ENCODE results near the gene KIF1B. TPM values are rescaled to one million over a fixed set of nuclear protein-coding genes. Genes with fewer than 3 reads are reported as not detected.
"Not testable (repeated sequence)": the region's sequence is repeated elsewhere in the genome, so short reads cannot be mapped to it uniquely, and the experiment has no call there.

The KIF1B gene
- total RNA-seq, 1 donor from 2014 or later: 18.2 TPM

GRCh38 chr1:10424651-10425050 is 214.3 kb downstream of the KIF1B start:
- Histone ChIP-seq H3K27me3 (ENCODE audit: control insufficient read depth, insufficient read depth, low read length) (no peaks in the 10 kb centered on the region), H3K4me3 (ENCODE audit: low read depth, low read length) (no peak overlapping the region), H3K36me3 (ENCODE audit: control insufficient read depth, insufficient read depth, low read length) (peaks cover 3% of the 10 kb centered on the region)
- FAIRE-seq: no peak
- TF ChIP-seq, protein P1, sequence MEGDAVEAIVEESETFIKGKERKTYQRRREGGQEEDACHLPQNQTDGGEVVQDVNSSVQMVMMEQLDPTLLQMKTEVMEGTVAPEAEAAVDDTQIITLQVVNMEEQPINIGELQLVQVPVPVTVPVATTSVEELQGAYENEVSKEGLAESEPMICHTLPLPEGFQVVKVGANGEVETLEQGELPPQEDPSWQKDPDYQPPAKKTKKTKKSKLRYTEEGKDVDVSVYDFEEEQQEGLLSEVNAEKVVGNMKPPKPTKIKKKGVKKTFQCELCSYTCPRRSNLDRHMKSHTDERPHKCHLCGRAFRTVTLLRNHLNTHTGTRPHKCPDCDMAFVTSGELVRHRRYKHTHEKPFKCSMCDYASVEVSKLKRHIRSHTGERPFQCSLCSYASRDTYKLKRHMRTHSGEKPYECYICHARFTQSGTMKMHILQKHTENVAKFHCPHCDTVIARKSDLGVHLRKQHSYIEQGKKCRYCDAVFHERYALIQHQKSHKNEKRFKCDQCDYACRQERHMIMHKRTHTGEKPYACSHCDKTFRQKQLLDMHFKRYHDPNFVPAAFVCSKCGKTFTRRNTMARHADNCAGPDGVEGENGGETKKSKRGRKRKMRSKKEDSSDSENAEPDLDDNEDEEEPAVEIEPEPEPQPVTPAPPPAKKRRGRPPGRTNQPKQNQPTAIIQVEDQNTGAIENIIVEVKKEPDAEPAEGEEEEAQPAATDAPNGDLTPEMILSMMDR (IDR thresholded peaks at IDR 0.05; ENCODE audit: insufficient read depth, low read length, severe bottlenecking): no peak
- no peak for DNase-seq (ENCODE audit: low read depth)

DNA sequence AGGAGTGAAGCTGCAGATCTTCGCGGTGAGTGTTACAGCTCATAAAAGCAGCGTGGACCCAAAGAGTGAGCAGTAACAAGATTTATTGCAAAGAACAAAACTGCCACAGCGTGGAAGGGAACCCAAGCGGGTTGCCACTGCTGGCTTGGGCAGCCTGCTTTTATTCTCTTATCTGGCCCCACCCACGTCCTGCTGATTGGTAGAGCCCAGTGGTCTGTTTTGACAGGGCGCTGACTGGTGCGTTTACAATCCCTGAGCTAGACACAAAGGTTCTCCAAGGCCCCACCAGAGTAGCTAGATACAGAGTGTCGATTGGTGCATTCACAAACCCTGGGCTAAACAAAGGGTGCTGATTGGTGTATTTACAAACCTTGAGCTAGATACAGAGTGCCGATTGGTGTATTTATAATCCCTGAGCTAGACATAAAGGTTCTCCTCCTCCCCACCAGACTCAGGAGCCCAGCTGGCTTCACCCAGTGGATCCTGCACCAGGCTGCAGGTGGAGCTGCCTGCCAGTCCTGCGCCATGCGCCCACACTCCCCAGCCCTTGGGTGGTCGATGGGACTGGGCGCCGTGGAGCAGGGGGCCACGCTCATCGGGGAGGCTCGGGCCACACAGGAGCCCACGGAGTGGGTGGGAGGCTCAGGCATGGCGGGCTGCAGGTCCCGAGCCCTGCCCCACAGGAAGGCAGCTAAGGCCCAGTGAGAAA is 215.6 kb downstream of the KIF1B start:
- H3K27me3 ChIP-seq (ENCODE audit: control insufficient read depth, insufficient read depth, low read length); H3K36me3 ChIP-seq (ENCODE audit: control insufficient read depth, insufficient read depth, low read length); FAIRE-seq; H3K4me3 ChIP-seq (ENCODE audit: low read depth, low read length); DNase-seq (ENCODE audit: low read depth): not testable (repeated sequence)

DNA sequence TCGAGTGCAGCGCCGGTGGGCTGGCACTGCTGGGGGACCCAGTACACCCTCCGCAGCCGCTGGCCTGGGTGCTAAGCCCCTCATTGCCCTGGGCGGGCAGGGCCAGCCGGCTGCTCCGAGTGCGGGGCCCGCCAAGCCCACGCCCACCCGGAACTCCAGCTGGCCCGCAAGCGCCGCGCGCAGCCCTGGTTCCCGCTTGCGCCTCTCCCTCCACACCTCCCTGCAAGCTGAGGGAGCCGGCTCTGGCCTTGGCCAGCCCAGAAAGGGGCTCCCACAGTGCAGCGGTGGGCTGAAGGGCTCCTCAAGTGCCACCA is 216.1 kb downstream of the KIF1B start:
- not testable (repeated sequence) for DNase-seq (ENCODE audit: low read depth); H3K27me3 ChIP-seq (ENCODE audit: control insufficient read depth, insufficient read depth, low read length); H3K4me3 ChIP-seq (ENCODE audit: low read depth, low read length); FAIRE-seq; H3K36me3 ChIP-seq (ENCODE audit: control insufficient read depth, insufficient read depth, low read length)

DNA sequence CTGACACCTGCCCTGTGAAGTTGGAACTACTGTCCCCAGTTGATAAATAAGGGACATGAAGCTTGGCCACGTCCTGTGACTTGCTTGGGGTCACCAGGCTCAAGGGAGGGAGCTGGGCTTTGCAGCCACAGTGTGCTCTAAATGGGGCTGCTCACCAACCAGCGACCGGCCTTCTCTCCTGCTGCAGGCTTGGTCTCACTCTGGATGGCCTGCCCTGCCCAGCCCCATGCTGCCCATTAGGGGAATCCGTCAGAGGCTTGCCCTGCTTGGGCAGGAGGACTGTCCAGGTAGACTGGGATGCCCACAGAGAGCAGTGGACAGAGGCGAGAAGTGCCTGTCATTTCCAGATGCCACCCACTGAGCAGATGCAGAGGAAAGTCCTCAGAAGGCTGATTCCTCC is 218.6 kb downstream of the KIF1B start:
- TF ChIP-seq, protein P1 (IDR thresholded peaks at IDR 0.05; ENCODE audit: insufficient read depth, low read length, severe bottlenecking): no peak
- H3K4me3 ChIP-seq (ENCODE audit: low read depth, low read length): no peak overlapping the region
- no peaks in the 10 kb centered on the region for H3K36me3 ChIP-seq (ENCODE audit: control insufficient read depth, insufficient read depth, low read length)
- no peak for FAIRE-seq
- no peak for DNase-seq (ENCODE audit: low read depth)
- H3K27me3 ChIP-seq (ENCODE audit: control insufficient read depth, insufficient read depth, low read length): no peaks in the 10 kb centered on the region

- Histone ChIP-seq H3K27me3 (ENCODE audit: control insufficient read depth, insufficient read depth, low read length) (no peaks in the 10 kb centered on the region), H3K4me3 (ENCODE audit: low read depth, low read length) (peak overlapping the region; percentile 95), H3K36me3 (ENCODE audit: control insufficient read depth, insufficient read depth, low read length) (no peaks in the 10 kb centered on the region)
- DNase-seq (ENCODE audit: low read depth) (no peak), FAIRE-seq (no peak)
- TF ChIP-seq, protein P1 (IDR thresholded peaks at IDR 0.05; ENCODE audit: insufficient read depth, low read length, severe bottlenecking): no peak
Observed at GRCh38 chr1:10429868-10430215, 219.5 kb downstream of the KIF1B start.

GRCh38 chr1:10430216-10431069 is 220.1 kb downstream of the KIF1B start, which contains the start of gene CENPS:
Gene CENPS, plus strand, starts transcription at chr1:10430433. Its CDS starts 85 bp downstream, at chr1:10430518.
- Histone ChIP-seq H3K27me3 (ENCODE audit: control insufficient read depth, insufficient read depth, low read length) (no peaks in the 10 kb centered on the region), H3K4me3 (ENCODE audit: low read depth, low read length) (peak within 1 kb of the TSS; percentile 95), H3K36me3 (ENCODE audit: control insufficient read depth, insufficient read depth, low read length) (no peaks in the 10 kb centered on the region)
- DNase-seq (ENCODE audit: low read depth) (peak; percentile 53), FAIRE-seq (no peak)
- TF ChIP-seq, protein P1 (IDR thresholded peaks at IDR 0.05; ENCODE audit: insufficient read depth, low read length, severe bottlenecking): peak; percentile 95

Other genes starting within 250 kb of the KIF1B start
- 0.26 TPM in 2 replicates for gene RBP7, start 213.3 kb upstream of the KIF1B start, total RNA-seq
- 14.7 and 17.5 TPM in 2 replicates for gene UBE4B, start 177.6 kb upstream of the KIF1B start, total RNA-seq
- 52.4 and 74.5 TPM in 2 replicates for gene PGD, start 188.5 kb downstream of the KIF1B start, total RNA-seq
- gene CENPS, start 219.9 kb downstream of the KIF1B start, total RNA-seq: 8.4 and 9.7 TPM in 2 replicates
- 0.26 TPM in 2 replicates for gene CORT, start 239.5 kb downstream of the KIF1B start, total RNA-seq